AG09309 (cell line): ENCODE data around the gene BCO2.
"Not testable (repeated sequence)": the region's sequence is repeated elsewhere in the genome, so short reads cannot be mapped to it uniquely, and the experiment has no call there.

Experiments
- DNase-seq: peaks from one replicate; pipeline ENCODE4 v3.0.0-alpha.2; 2010; ENCODE audit warnings: low read depth
- H3K4me3 ChIP-seq: 2 replicates; pipeline ENCODE4 v1.5.1; 2011; ENCODE audit warnings: mild to moderate bottlenecking, low read depth, low read length, moderate library complexity; ENCODE audit not compliant: control insufficient read depth
- CTCF ChIP-seq: IDR thresholded peaks from 2 replicates; pipeline ENCODE4 v1.5.1; 2011; ENCODE audit warnings: mild to moderate bottlenecking, low read depth, low read length, inconsistent platforms; ENCODE audit not compliant: insufficient read depth, control insufficient read depth; ENCODE audit errors: missing control alignments

BCO2 gene

GRCh38 chr11:112195951-112196351, 20.6 kb downstream of the BCO2 start:
- DNase-seq, result peak; percentile 31
- TF ChIP-seq CTCF, result no peak
- no peak overlapping the region for H3K4me3 ChIP-seq

- no peak for DNase-seq
- no peak for TF ChIP-seq CTCF
Measured at GRCh38 chr11:112196519-112197087, 21.3 kb downstream of the BCO2 start.

GRCh38 chr11:112199101-112199500, 23.8 kb downstream of the BCO2 start:
- not testable (repeated sequence) for DNase-seq, H3K4me3 ChIP-seq

More at GRCh38 chr11:112196519-112197087, 21.3 kb downstream of the BCO2 start:
- H3K4me3 ChIP-seq, result no peak overlapping the region

GRCh38 chr11:112200252-112200651, 24.9 kb downstream of the BCO2 start:
- TF ChIP-seq CTCF, result no peak
- H3K4me3 ChIP-seq, result no peak overlapping the region
- no peak for DNase-seq

- TF ChIP-seq CTCF, result no peak
Measured at GRCh38 chr11:112206071-112206470, 30.8 kb downstream of the BCO2 start.

GRCh38 chr11:112210890-112211289, 35.6 kb downstream of the BCO2 start:
- no peak for TF ChIP-seq CTCF
- no peak for DNase-seq
- H3K4me3 ChIP-seq, result no peak overlapping the region

More at GRCh38 chr11:112206071-112206470, 30.8 kb downstream of the BCO2 start:
- H3K4me3 ChIP-seq, result no peak overlapping the region
- no peak for DNase-seq

- H3K4me3 ChIP-seq, result no peak overlapping the region
- no peak for TF ChIP-seq CTCF
- no peak for DNase-seq
Measured at GRCh38 chr11:112211536-112211935, 36.2 kb downstream of the BCO2 start.
